ENCODE results near the gene CLCN5. TPM values are rescaled to one million over a fixed set of nuclear protein-coding genes. Genes with fewer than 3 reads are reported as not detected.

Gene CLCN5
- total and polyA plus RNA-seq, 5 donors: 0.57 to 2.8 (median 2.5) TPM

GRCh38 chrX:49934148-49934547, 11.8 kb downstream of the CLCN5 start:
- Histone ChIP-seq H3K27ac (ENCODE audit: low read length) (no peak overlapping the region), H3K4me3 (ENCODE audit: low read length) (no peak overlapping the region), H3K27me3 (ENCODE audit: control insufficient read depth, insufficient read depth) (no peaks in the 10 kb centered on the region), H3K9me3 (ENCODE audit: control insufficient read depth, low read length) (no peaks in the 10 kb centered on the region), H3K4me1 (ENCODE audit: control insufficient read depth, insufficient read depth, low read length) (no peaks in the 10 kb centered on the region)
- ATAC-seq (no peak), DNase-seq (no peak)
- intact Hi-C loops (cut with DNase I): no loop called here
- whole genome bisulfite sequencing: 57% methylated on average over 3 of the region's 3 CpGs

GRCh38 chrX:49934729-49935128, 12.3 kb downstream of the CLCN5 start:
- DNase-seq: no peak
- intact Hi-C loops (cut with DNase I): no loop called here
- ATAC-seq: no peak
- Histone ChIP-seq H3K4me3 (ENCODE audit: low read length) (no peak overlapping the region), H3K9me3 (ENCODE audit: control insufficient read depth, low read length) (no peaks in the 10 kb centered on the region), H3K27ac (ENCODE audit: low read length) (no peak overlapping the region), H3K27me3 (ENCODE audit: control insufficient read depth, insufficient read depth) (no peaks in the 10 kb centered on the region), H3K4me1 (ENCODE audit: control insufficient read depth, insufficient read depth, low read length) (no peaks in the 10 kb centered on the region)
- 82% methylated on average over 3 of the region's 3 CpGs for WGBS

GRCh38 chrX:49947781-49948180, 25.4 kb downstream of the CLCN5 start:
- no peak for ATAC-seq
- intact Hi-C loops (cut with DNase I): no loop called here
- Histone ChIP-seq H3K27ac (ENCODE audit: low read length) (no peak overlapping the region), H3K27me3 (ENCODE audit: control insufficient read depth, insufficient read depth) (no peaks in the 10 kb centered on the region), H3K4me1 (ENCODE audit: control insufficient read depth, insufficient read depth, low read length) (no peaks in the 10 kb centered on the region), H3K4me3 (ENCODE audit: low read length) (no peak overlapping the region), H3K9me3 (ENCODE audit: control insufficient read depth, low read length) (no peaks in the 10 kb centered on the region)
- no peak for DNase-seq
- WGBS: 83% methylated on average over 2 of the region's 2 CpGs

GRCh38 chrX:49949961-49950360, 27.6 kb downstream of the CLCN5 start:
- H3K4me1 ChIP-seq (ENCODE audit: control insufficient read depth, insufficient read depth, low read length): no peaks in the 10 kb centered on the region
- 80% methylated on average over 1 of the region's 1 CpG for WGBS
- H3K9me3 ChIP-seq (ENCODE audit: control insufficient read depth, low read length): no peaks in the 10 kb centered on the region
- intact Hi-C loops (cut with DNase I): no loop called here
- no peaks in the 10 kb centered on the region for H3K27me3 ChIP-seq (ENCODE audit: control insufficient read depth, insufficient read depth)
- H3K27ac ChIP-seq (ENCODE audit: low read length): no peak overlapping the region
- no peak overlapping the region for H3K4me3 ChIP-seq (ENCODE audit: low read length)
- ATAC-seq: no peak
- DNase-seq: no peak

- DNase-seq (no peak), ATAC-seq (no peak)
- H3K4me1 ChIP-seq (ENCODE audit: control insufficient read depth, insufficient read depth, low read length): no peaks in the 10 kb centered on the region
- intact Hi-C loops (cut with DNase I): no loop called here
- H3K27me3 ChIP-seq (ENCODE audit: control insufficient read depth, insufficient read depth): no peaks in the 10 kb centered on the region
- no peak overlapping the region for H3K4me3 ChIP-seq (ENCODE audit: low read length)
- H3K27ac ChIP-seq (ENCODE audit: low read length): no peak overlapping the region
- H3K9me3 ChIP-seq (ENCODE audit: control insufficient read depth, low read length): no peaks in the 10 kb centered on the region
- WGBS: 47% methylated on average over 1 of the region's 1 CpG
Measured at GRCh38 chrX:49951524-49952193, 29.3 kb downstream of the CLCN5 start.

GRCh38 chrX:49956313-49956712, 33.9 kb downstream of the CLCN5 start:
- Histone ChIP-seq H3K4me3 (ENCODE audit: low read length) (no peak overlapping the region), H3K9me3 (ENCODE audit: control insufficient read depth, low read length) (no peaks in the 10 kb centered on the region), H3K27ac (ENCODE audit: low read length) (no peak overlapping the region), H3K4me1 (ENCODE audit: control insufficient read depth, insufficient read depth, low read length) (no peaks in the 10 kb centered on the region), H3K27me3 (ENCODE audit: control insufficient read depth, insufficient read depth) (no peaks in the 10 kb centered on the region)
- WGBS: 93% methylated on average over 2 of the region's 2 CpGs
- DNase-seq: no peak
- no peak for ATAC-seq
- intact Hi-C loops (cut with DNase I): no loop called here

GRCh38 chrX:49958727-49959485, 36.5 kb downstream of the CLCN5 start:
- no peak for ATAC-seq
- intact Hi-C loops (cut with DNase I): no loop called here
- H3K4me1 ChIP-seq (ENCODE audit: control insufficient read depth, insufficient read depth, low read length): no peaks in the 10 kb centered on the region
- H3K4me3 ChIP-seq (ENCODE audit: low read length): no peak overlapping the region
- no peak for DNase-seq
- 92% methylated on average over 4 of the region's 4 CpGs for WGBS
- no peak overlapping the region for H3K27ac ChIP-seq (ENCODE audit: low read length)
- H3K9me3 ChIP-seq (ENCODE audit: control insufficient read depth, low read length): no peaks in the 10 kb centered on the region
- H3K27me3 ChIP-seq (ENCODE audit: control insufficient read depth, insufficient read depth): no peaks in the 10 kb centered on the region

GRCh38 chrX:49959602-49960001, 37.2 kb downstream of the CLCN5 start:
- ATAC-seq: no peak
- 68% methylated on average over 2 of the region's 2 CpGs for WGBS
- Histone ChIP-seq H3K4me3 (ENCODE audit: low read length) (no peak overlapping the region), H3K4me1 (ENCODE audit: control insufficient read depth, insufficient read depth, low read length) (no peaks in the 10 kb centered on the region), H3K9me3 (ENCODE audit: control insufficient read depth, low read length) (no peaks in the 10 kb centered on the region), H3K27me3 (ENCODE audit: control insufficient read depth, insufficient read depth) (no peaks in the 10 kb centered on the region), H3K27ac (ENCODE audit: low read length) (no peak overlapping the region)
- intact Hi-C loops (cut with DNase I): no loop called here
- DNase-seq: no peak

- intact Hi-C loops (cut with DNase I): no loop called here
- Histone ChIP-seq H3K9me3 (ENCODE audit: control insufficient read depth, low read length) (no peaks in the 10 kb centered on the region), H3K4me1 (ENCODE audit: control insufficient read depth, insufficient read depth, low read length) (no peaks in the 10 kb centered on the region), H3K27me3 (ENCODE audit: control insufficient read depth, insufficient read depth) (no peaks in the 10 kb centered on the region), H3K27ac (ENCODE audit: low read length) (no peak overlapping the region), H3K4me3 (ENCODE audit: low read length) (no peak overlapping the region)
- ATAC-seq (no peak), DNase-seq (no peak)
- 52% methylated on average over 1 of the region's 1 CpG for WGBS
Measured at GRCh38 chrX:49960061-49960460, 37.7 kb downstream of the CLCN5 start.

GRCh38 chrX:49970674-49971073, 48.3 kb downstream of the CLCN5 start:
- 78% methylated on average over 2 of the region's 2 CpGs for WGBS
- no peaks in the 10 kb centered on the region for H3K27me3 ChIP-seq (ENCODE audit: control insufficient read depth, insufficient read depth)
- ATAC-seq: no peak
- intact Hi-C loops (cut with DNase I): no loop called here
- no peak overlapping the region for H3K27ac ChIP-seq (ENCODE audit: low read length)
- no peak overlapping the region for H3K4me3 ChIP-seq (ENCODE audit: low read length)
- no peaks in the 10 kb centered on the region for H3K9me3 ChIP-seq (ENCODE audit: control insufficient read depth, low read length)
- H3K4me1 ChIP-seq (ENCODE audit: control insufficient read depth, insufficient read depth, low read length): no peaks in the 10 kb centered on the region
- DNase-seq: no peak

- no peaks in the 10 kb centered on the region for H3K27me3 ChIP-seq (ENCODE audit: control insufficient read depth, insufficient read depth)
- H3K4me1 ChIP-seq (ENCODE audit: control insufficient read depth, insufficient read depth, low read length): no peaks in the 10 kb centered on the region
- no peak overlapping the region for H3K4me3 ChIP-seq (ENCODE audit: low read length)
- intact Hi-C loops (cut with DNase I): no loop called here
- H3K27ac ChIP-seq (ENCODE audit: low read length): no peak overlapping the region
- WGBS: 87% methylated on average over 5 of the region's 5 CpGs
- ATAC-seq: no peak
- no peaks in the 10 kb centered on the region for H3K9me3 ChIP-seq (ENCODE audit: control insufficient read depth, low read length)
- DNase-seq: no peak
Measured at GRCh38 chrX:49972328-49972860, 50.0 kb downstream of the CLCN5 start.

All from right cardiac atrium (tissue), 5 donors.